ENCODE data around the gene KLHL9.

DNA sequence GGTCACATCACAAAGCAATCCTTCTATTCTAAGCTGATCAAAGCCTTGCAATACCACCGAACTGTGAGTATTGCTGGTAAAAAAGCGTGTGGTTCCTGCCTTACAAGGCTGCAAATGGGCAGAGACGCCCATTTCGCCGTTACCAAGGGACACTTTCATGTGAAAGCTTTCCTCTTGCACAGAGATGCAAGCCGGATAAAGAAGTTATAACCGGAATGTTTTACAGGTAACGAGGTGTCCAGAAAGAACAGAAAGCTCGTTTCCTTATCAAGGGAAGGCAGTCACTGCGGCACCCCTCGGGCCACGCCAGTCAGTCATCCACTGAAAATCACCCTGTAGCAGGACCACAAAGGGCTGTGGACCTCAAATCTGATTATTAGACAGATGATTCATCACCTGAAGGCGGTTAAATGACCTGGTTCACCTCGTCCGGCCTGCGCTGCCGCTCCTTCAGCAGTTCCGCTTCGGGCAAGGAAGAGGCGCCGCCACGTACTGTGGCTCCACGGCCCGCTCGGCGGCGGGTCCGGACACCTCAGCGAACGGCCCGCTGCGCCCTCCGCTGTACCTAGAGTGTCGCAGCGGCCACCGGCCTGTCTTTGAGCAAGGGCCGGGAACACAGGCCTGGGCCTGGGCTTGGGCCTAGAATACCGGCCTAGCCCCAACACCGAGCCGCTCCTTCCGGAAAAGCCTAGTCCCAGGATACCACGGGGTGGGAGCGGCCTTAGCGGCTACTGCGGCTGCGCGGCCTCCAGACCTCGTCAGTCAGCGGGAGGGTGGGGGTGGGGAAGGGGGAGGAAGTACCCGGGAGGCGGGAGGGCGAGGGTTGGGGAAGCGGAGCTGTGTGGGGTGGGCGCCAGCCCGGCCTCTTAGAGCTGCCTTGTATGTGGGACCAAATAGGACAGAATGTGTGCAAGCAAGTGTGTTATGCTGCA lies at the start of gene KLHL9:
- TF ChIP-seq, protein P1, sequence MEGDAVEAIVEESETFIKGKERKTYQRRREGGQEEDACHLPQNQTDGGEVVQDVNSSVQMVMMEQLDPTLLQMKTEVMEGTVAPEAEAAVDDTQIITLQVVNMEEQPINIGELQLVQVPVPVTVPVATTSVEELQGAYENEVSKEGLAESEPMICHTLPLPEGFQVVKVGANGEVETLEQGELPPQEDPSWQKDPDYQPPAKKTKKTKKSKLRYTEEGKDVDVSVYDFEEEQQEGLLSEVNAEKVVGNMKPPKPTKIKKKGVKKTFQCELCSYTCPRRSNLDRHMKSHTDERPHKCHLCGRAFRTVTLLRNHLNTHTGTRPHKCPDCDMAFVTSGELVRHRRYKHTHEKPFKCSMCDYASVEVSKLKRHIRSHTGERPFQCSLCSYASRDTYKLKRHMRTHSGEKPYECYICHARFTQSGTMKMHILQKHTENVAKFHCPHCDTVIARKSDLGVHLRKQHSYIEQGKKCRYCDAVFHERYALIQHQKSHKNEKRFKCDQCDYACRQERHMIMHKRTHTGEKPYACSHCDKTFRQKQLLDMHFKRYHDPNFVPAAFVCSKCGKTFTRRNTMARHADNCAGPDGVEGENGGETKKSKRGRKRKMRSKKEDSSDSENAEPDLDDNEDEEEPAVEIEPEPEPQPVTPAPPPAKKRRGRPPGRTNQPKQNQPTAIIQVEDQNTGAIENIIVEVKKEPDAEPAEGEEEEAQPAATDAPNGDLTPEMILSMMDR (conservative IDR thresholded peaks at IDR 0.05; ENCODE audit: low read length) = no peak
- no peak for TF ChIP-seq EZH2phosphoT487 (IDR thresholded peaks at IDR 0.05; ENCODE audit: borderline replicate concordance, low read depth, low read length)

Data from OCI-LY7 (cell line).